ENCODE data around the gene DDA1.

Gene DDA1

GRCh38 chr19:17307876-17308377 is 1.4 kb upstream of the DDA1 start:
- TF ChIP-seq CTCF (conservative IDR thresholded peaks at IDR 0.05), result no peak
- peak overlapping the region; percentile 98 for H3K27ac ChIP-seq

GRCh38 chr19:17309965-17310461 is 650 bp downstream of the DDA1 start:
- H3K27ac ChIP-seq, result peak overlapping the region; percentile 88
- no peak for TF ChIP-seq CTCF (conservative IDR thresholded peaks at IDR 0.05)

DNA sequence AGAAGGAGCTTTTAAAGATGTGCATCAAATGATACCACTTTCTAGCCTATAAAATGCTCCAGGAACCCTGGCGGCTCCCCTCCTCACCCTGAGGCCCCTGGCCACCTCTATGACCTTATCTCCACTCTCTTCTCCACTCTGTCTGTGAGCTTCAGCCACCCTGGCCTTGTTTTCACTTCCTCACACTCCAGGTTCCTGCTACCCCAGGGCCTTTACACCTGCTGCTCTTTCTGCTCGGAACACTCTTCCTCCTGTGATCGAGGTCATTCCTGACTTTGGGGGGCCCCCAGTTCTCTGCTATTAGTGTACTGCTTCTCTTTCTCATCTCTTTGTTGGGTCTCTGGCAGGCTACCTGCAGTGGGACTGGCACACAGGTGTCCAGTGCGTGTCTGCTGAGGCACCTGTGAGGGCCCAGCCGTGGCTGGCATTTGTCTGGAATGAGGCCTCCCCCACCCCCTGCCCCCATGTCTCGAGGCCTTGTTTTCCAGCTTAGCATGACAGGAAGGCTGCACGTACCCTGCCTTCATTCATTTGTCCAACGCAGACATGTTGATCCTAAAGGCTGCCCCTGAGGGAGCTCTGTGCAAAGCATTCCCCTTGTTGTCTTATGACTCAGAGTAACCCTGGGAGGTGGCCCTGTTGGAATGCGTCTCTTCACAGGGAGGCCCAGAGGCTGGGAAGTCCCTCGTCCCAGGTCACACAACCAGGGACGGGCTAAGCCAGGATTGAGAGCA is 2.3 kb downstream of the DDA1 start:
- TF ChIP-seq CTCF (conservative IDR thresholded peaks at IDR 0.05), result no peak
- H3K27ac ChIP-seq, result no peak overlapping the region

GRCh38 chr19:17312189-17313113 is 3.1 kb downstream of the DDA1 start:
- no peak for TF ChIP-seq CTCF (conservative IDR thresholded peaks at IDR 0.05)
- no peak overlapping the region for H3K27ac ChIP-seq

DNA sequence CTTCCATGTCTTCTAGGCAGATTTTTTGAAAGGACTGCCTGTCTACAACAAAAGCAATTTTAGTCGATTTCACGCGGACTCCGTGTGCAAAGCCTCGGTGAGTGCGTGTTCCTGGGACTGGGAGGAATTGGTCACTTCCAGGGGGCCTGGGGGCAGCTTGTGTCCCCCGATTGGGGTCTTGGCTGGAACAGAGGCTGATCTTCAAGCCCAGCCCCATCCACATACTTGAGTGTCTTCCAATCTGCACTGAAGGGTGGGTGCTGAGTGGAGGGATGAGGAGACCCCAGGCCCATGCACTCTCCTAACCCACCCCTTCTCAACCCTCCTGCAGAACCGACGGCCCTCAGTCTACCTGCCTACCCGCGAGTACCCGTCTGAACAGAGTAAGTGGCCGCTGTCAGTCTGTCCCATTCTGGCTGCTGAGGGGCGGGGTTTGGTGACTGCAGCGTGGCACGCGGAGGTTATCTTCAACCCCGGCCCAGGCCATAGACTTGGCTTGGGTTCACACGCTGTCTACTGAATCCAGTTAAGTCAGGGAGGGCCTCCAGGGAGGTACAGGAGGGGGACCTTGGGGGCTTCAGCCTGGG is 4.7 kb downstream of the DDA1 start:
- TF ChIP-seq CTCF (conservative IDR thresholded peaks at IDR 0.05), result no peak

GRCh38 chr19:17318966-17319365 is 9.6 kb downstream of the DDA1 start:
- TF ChIP-seq CTCF (conservative IDR thresholded peaks at IDR 0.05), result no peak
- H3K27ac ChIP-seq, result no peak overlapping the region

More for the DNA sequence above, 4.7 kb downstream of the DDA1 start:
- H3K27ac ChIP-seq, result no peak overlapping the region

Data from VCaP (cell line).